Fibroblast of the aortic adventitia (primary cell): ENCODE measurements around the gene EMC1. TPM values are rescaled to one million over a fixed set of nuclear protein-coding genes. Genes with fewer than 3 reads are reported as not detected.

Experiments
- DNase-seq: peaks from one replicate; pipeline ENCODE4 v3.0.0-alpha.2; 2010; ENCODE audit warnings: low read depth
- H3K4me3 ChIP-seq: 2 replicates; pipeline ENCODE4 v1.5.1; 2011; ENCODE audit warnings: low read depth, mild to moderate bottlenecking, control low read depth, low read length, moderate library complexity
- total RNA-seq: library from RNA; depleted of rRNA; stranded (reverse); fragments of >200 nt; gene quantifications from 2 replicates; pipeline ENCODE4 v1.2.3, GENCODE V29; 2012; ENCODE audit warnings: low replicate concordance
- TF ChIP-seq, protein P1 (sequence below): IDR thresholded peaks from 2 replicates; pipeline ENCODE4 v1.5.1; 2011; ENCODE audit warnings: mild to moderate bottlenecking, low read length, control low read depth, inconsistent platforms; ENCODE audit not compliant: insufficient read depth

The EMC1 gene
- total RNA-seq, 1 donor = 48.0 TPM

DNA sequence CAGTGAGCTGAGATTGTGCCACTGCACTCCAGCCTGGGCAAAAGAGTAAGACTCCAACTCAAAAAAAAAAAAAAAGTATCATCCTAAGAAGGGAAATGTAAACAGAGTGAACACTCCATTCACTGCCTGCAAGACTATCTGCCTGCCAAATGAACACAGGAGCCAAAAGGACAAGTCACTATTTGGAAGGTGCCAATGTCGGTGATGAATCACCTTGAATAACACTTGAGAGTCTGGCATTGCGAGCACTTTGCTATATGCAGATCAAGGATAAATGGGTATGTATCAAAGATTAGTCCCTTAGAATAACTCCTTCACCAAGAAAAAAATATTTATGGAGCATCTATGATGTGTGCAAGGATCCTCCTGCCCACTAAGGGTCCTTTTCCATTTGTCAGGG, 47.9 kb downstream of the EMC1 start:
- no peak overlapping the region for H3K4me3 ChIP-seq
- TF ChIP-seq, protein P1, sequence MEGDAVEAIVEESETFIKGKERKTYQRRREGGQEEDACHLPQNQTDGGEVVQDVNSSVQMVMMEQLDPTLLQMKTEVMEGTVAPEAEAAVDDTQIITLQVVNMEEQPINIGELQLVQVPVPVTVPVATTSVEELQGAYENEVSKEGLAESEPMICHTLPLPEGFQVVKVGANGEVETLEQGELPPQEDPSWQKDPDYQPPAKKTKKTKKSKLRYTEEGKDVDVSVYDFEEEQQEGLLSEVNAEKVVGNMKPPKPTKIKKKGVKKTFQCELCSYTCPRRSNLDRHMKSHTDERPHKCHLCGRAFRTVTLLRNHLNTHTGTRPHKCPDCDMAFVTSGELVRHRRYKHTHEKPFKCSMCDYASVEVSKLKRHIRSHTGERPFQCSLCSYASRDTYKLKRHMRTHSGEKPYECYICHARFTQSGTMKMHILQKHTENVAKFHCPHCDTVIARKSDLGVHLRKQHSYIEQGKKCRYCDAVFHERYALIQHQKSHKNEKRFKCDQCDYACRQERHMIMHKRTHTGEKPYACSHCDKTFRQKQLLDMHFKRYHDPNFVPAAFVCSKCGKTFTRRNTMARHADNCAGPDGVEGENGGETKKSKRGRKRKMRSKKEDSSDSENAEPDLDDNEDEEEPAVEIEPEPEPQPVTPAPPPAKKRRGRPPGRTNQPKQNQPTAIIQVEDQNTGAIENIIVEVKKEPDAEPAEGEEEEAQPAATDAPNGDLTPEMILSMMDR = no peak
- DNase-seq = peak; percentile 94

DNA sequence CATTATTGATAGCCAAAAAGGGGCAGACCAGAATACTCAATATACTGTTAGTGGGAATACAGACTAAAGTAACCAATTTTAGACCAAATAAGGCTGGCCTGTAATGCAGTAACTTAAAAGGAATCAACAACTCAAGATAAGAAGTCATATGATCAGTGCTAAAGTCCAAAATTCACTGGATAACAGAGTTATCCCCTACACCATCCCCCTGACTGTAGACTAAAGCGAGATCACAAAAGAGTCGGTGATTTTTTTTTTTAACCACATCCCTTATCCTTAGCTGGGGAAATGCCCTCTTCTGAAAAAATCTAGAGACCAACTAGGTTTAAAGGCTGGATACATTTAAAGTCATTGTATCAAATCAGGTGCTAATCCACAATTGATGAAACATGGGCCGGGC, 48.9 kb downstream of the EMC1 start:
- TF ChIP-seq, protein P1 = no peak

DNA sequence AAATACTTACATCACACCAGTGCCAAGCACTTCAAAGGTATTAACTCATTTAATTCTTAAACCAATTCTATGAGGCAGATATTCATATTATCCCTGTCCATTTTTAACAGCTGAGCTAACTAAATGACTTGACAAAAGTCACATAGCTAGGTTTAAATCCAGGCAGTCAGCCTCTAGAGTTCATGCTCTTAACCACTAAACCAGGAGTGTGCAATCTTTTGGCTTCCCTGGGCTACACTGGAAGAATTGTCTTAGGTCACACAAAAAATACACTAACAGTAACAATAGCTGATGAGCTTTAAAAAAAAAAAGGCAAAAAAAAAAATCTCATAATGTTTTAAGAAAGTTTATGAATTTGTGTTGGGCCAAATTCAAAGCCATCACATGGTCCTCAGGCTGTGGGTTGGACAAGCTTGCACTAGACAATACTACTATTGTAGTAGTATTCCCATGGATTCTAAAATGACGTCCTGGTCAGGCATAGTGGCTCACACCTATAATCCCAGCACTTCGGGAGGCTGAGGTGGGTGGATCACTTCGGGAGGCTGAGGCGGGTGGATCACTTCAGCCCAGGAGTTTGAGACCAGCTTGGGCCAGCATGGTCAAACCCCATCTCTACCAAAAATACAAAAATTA, 51.2 kb downstream of the EMC1 start:
- H3K4me3 ChIP-seq = no peak overlapping the region
- no peak for DNase-seq
- TF ChIP-seq, protein P1 = no peak

More for the DNA sequence above, 48.9 kb downstream of the EMC1 start:
- no peak overlapping the region for H3K4me3 ChIP-seq
- peak; percentile 43 for DNase-seq

DNA sequence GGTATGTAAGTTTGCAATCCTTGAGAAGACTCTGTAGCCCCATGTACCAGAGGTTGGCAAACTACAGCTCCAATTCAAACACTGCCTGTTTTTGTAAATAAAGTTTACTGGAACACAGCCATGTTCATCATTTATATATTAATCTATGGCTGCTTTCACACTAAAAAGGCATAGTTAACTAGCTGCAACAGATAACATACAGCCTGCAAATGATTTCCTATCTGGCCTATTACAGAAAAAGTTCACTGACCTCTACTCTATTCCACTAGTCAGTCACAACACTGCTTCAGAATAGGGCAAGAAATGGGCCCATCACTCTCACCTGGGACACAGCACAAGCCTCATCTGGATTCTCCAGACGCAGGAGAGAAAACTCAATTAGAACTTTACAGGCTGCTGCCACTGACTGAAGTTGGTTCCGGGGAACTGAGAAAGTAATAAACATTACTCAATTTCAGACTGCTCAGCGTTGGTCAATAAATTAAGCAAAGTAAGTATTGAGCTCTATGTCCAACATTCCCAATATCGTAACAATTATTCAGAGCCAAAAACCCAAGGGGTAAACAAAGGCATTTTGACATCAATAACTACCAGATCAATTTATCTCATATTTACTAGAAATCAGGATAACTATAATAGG, 51.9 kb downstream of the EMC1 start:
- no peak overlapping the region for H3K4me3 ChIP-seq
- no peak for DNase-seq
- TF ChIP-seq, protein P1 = no peak

DNA sequence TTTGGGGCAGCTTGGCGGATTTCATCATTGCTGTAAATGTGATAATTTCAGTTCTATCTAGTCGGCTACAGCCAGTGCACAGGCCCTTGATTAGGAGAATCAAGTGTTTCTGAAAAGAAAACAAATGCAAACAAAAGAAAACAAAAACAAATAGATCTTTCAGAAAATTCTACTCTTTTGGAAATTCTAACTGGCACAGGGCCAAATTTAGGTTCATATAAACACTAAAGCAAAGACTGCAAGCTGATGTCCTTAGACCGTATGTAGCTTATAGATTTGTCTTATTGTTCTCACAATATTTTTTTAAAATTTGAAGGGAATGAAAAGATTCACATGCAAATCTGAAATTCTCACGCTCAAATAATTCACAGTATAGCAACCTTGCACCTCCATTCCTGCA, 52.5 kb downstream of the EMC1 start:
- TF ChIP-seq, protein P1 = no peak
- no peak overlapping the region for H3K4me3 ChIP-seq

DNA sequence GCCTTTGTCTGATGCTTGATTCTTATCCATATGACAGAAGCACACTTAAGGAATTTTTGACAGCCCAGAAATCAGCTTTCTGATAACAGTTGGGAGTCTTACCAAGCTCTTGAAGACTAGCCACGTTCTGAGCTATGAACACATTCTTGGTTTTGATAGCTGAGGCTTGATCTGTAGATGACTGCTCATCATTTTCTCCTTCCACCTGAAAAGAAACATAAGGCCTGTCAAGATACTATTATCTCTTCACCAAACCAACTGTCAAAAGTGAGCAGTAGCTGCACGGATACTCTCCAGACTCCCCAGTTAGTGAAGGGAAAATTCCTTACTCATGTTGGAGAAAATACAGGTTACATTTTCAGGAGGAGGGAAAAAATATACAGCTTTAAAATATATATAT, 53.5 kb downstream of the EMC1 start:
- no peak overlapping the region for H3K4me3 ChIP-seq
- no peak for DNase-seq
- TF ChIP-seq, protein P1 = no peak

More for the DNA sequence above, 52.5 kb downstream of the EMC1 start:
- DNase-seq = no peak
